Neural cell (in vitro differentiated cells): ENCODE data around the gene CACNA1F. TPM values are rescaled to one million over a fixed set of nuclear protein-coding genes. Genes with fewer than 3 reads are reported as not detected.

Experiments used
- H2AFZ ChIP-seq: fragments of 200-600, 300-800 bp; sonication (generic), shearing (Covaris generic); 2 replicates; pipeline ENCODE4 v1.6.0; 2014; ENCODE audit warnings: low read depth, mild to moderate bottlenecking, antibody characterized with exemption, low read length, moderate library complexity
- H3F3A ChIP-seq: fragments of 200-600 bp; shearing (Covaris generic); 2 replicates; pipeline ENCODE4 v1.6.1; 2016; ENCODE audit warnings: mild to moderate bottlenecking, moderate library complexity, mixed read lengths, antibody characterized with exemption, low read length; ENCODE audit not compliant: insufficient read depth, poor library complexity, severe bottlenecking
- H3K27ac ChIP-seq: fragments of 200-600, 300-800 bp; sonication (generic), shearing (Covaris generic); 2 replicates; pipeline ENCODE4 v1.5.1; 2014; ENCODE audit warnings: mild to moderate bottlenecking, low read length, moderate library complexity
- H3K27me3 ChIP-seq: fragments of 300-800, 200-600 bp; sonication (generic), shearing (Covaris generic); 2 replicates; pipeline ENCODE4 v1.6.0; 2014; ENCODE audit warnings: mild to moderate bottlenecking, low read depth, low read length, moderate library complexity; ENCODE audit not compliant: insufficient read depth
- H3K36me3 ChIP-seq: fragments of 300-800, 200-600 bp; sonication (generic), shearing (Covaris generic); 2 replicates; pipeline ENCODE4 v1.5.1; 2014; ENCODE audit warnings: mild to moderate bottlenecking, antibody characterized with exemption, low read length, moderate library complexity; ENCODE audit not compliant: insufficient read depth
- H3K4me2 ChIP-seq: fragments of 300-800, 200-600 bp; sonication (generic), shearing (Covaris generic); 2 replicates; pipeline ENCODE4 v1.6.0; 2014; ENCODE audit warnings: mild to moderate bottlenecking, low read length
- H3K4me3 ChIP-seq: fragments of 300-800, 200-600 bp; sonication (generic), shearing (Covaris generic); 2 replicates; pipeline ENCODE4 v1.5.1; 2014; ENCODE audit warnings: mild to moderate bottlenecking, low read length, moderate library complexity
- H3K79me2 ChIP-seq: fragments of 200-600 bp; shearing (Covaris generic); replicated peaks from 2 replicates; pipeline ENCODE4 v1.6.0; 2014; ENCODE audit warnings: mild to moderate bottlenecking, low read length, moderate library complexity; ENCODE audit not compliant: insufficient read depth
- H3K9ac ChIP-seq: fragments of 300-800, 200-600 bp; sonication (generic), shearing (Covaris generic); 2 replicates; pipeline ENCODE4 v1.6.1; 2016; ENCODE audit warnings: mild to moderate bottlenecking, low read length, mixed read lengths
- H3K9me2 ChIP-seq: fragments of 200-600 bp; shearing (Covaris generic); 2 replicates; pipeline ENCODE4 v1.6.1; 2016; ENCODE audit warnings: mild to moderate bottlenecking, low read length, mixed read lengths; ENCODE audit not compliant: insufficient read depth
- H3K9me3 ChIP-seq: fragments of 200-600, 300-800 bp; sonication (generic), shearing (Covaris generic); 2 replicates; pipeline ENCODE4 v1.6.1; 2016; ENCODE audit warnings: mild to moderate bottlenecking, mixed run types, low read length, moderate library complexity, mixed read lengths
- H4K20me1 ChIP-seq: fragments of 200-600 bp; shearing (Covaris generic); 2 replicates; pipeline ENCODE4 v1.6.1; 2016; ENCODE audit warnings: mild to moderate bottlenecking, mixed run types; ENCODE audit not compliant: insufficient read depth
- CTCF ChIP-seq: fragments of 450-650 bp; IDR thresholded peaks from 2 replicates; pipeline ENCODE4 v1.5.1; 2014; ENCODE audit warnings: antibody characterized with exemption, mild to moderate bottlenecking, moderate library complexity; ENCODE audit not compliant: poor library complexity, severe bottlenecking
- EP300 ChIP-seq: fragments of 450-650 bp; conservative IDR thresholded peaks from 2 replicates; pipeline ENCODE4 v1.6.1; 2014; ENCODE audit warnings: antibody characterized with exemption, mild to moderate bottlenecking, moderate library complexity; ENCODE audit not compliant: poor library complexity, severe bottlenecking
- EZH2 ChIP-seq: fragments of 200-600, 300-800 bp; shearing (Covaris generic), sonication (generic); IDR thresholded peaks from 2 replicates; pipeline ENCODE4 v1.6.1; 2014; ENCODE audit warnings: antibody characterized with exemption, low read length, borderline replicate concordance, mild to moderate bottlenecking; ENCODE audit not compliant: insufficient read depth, poor library complexity, severe bottlenecking
- MXI1 ChIP-seq: fragments of 450-650 bp; conservative IDR thresholded peaks from 2 replicates; pipeline ENCODE4 v1.6.1; 2014; ENCODE audit warnings: antibody characterized with exemption, mild to moderate bottlenecking; ENCODE audit not compliant: poor library complexity, severe bottlenecking
- POLR2AphosphoS5 ChIP-seq: IDR thresholded peaks from 2 replicates; pipeline ENCODE4 v1.6.1; 2012
- RAD21 ChIP-seq: fragments of 450-650 bp; conservative IDR thresholded peaks from 2 replicates; pipeline ENCODE4 v1.6.1; 2014; ENCODE audit warnings: antibody characterized with exemption, mild to moderate bottlenecking, moderate library complexity
- REST ChIP-seq: IDR thresholded peaks from 2 replicates; pipeline ENCODE4 v1.6.1; 2012; ENCODE audit warnings: borderline replicate concordance
- SMC3 ChIP-seq: fragments of 450-650 bp; conservative IDR thresholded peaks from 2 replicates; pipeline ENCODE4 v1.6.1; 2014; ENCODE audit warnings: antibody characterized with exemption, mild to moderate bottlenecking, moderate library complexity; ENCODE audit not compliant: poor library complexity
- TAF1 ChIP-seq: IDR thresholded peaks from 2 replicates; pipeline ENCODE4 v1.6.1; 2012; ENCODE audit warnings: low read depth
- polyA plus RNA-seq: library from polyadenylated mRNA; depleted of rRNA; stranded (reverse); fragments of >200 nt; gene quantifications from 2 replicates; pipeline ENCODE4 v1.2.3, GENCODE V29; 2014

CACNA1F gene
- polyA plus RNA-seq, 1 donor from 2014 or later, result not detected

- Histone ChIP-seq H4K20me1 (no peaks in the 10 kb centered on the region), H2AFZ (no peak overlapping the region), H3K4me3 (peak overlapping the region; percentile 81), H3K79me2 (peaks cover 9% of the 10 kb centered on the region), H3F3A (no peaks in the 10 kb centered on the region), H3K27ac (peak overlapping the region; percentile 85), H3K4me2 (peak overlapping the region; percentile 76), H3K27me3 (no peaks in the 10 kb centered on the region), H3K9me3 (no peaks in the 10 kb centered on the region), H3K36me3 (no peaks in the 10 kb centered on the region), H3K9me2 (no peaks in the 10 kb centered on the region), H3K9ac (peak overlapping the region; percentile 93)
- TF ChIP-seq EZH2, result no peak
- TF ChIP-seq SMC3, result no peak
- no peak for TF ChIP-seq EP300
- TF ChIP-seq POLR2AphosphoS5, result no peak
- TF ChIP-seq MXI1, result no peak
- no peak for TF ChIP-seq REST
- no peak for TF ChIP-seq CTCF
- no peak for TF ChIP-seq TAF1
- no peak for TF ChIP-seq RAD21
Measured at GRCh38 chrX:49198540-49199314, 34.4 kb downstream of the CACNA1F start.

GRCh38 chrX:49197543-49198087 lies 35.5 kb downstream of the CACNA1F start:
- Histone ChIP-seq H3K9me3 (no peaks in the 10 kb centered on the region), H3F3A (no peaks in the 10 kb centered on the region), H3K4me2 (peak overlapping the region; percentile 35), H2AFZ (no peak overlapping the region), H3K9me2 (no peaks in the 10 kb centered on the region), H3K27me3 (no peaks in the 10 kb centered on the region), H3K27ac (no peak overlapping the region), H3K9ac (peak overlapping the region; percentile 93), H4K20me1 (no peaks in the 10 kb centered on the region), H3K4me3 (peak overlapping the region; percentile 81), H3K36me3 (no peaks in the 10 kb centered on the region), H3K79me2 (peaks cover 9% of the 10 kb centered on the region)
- TF ChIP-seq MXI1, result no peak
- TF ChIP-seq CTCF, result no peak
- TF ChIP-seq RAD21, result no peak
- TF ChIP-seq EZH2, result no peak
- TF ChIP-seq REST, result no peak
- TF ChIP-seq TAF1, result no peak
- no peak for TF ChIP-seq SMC3
- TF ChIP-seq POLR2AphosphoS5, result no peak
- TF ChIP-seq EP300, result no peak
